Mucosa of descending colon (tissue), 3 donors: Measurements from ENCODE around the gene APOBR. TPM values are rescaled to one million over a fixed set of nuclear protein-coding genes. Genes with fewer than 3 reads are reported as not detected.
A peak's percentile ranks its signal among the peaks of the same experiment; 100 is the strongest.
"Not testable (repeated sequence)": the region's sequence is repeated elsewhere in the genome, so short reads cannot be mapped to it uniquely, and the experiment has no call there.

ENCODE experiments used
- ATAC-seq: fragments of 200-7000 bp; cut with Tn5 transposase; one replicate; pipeline ENCODE4 v1.9.1; 2020; ENCODE audit warnings: mild to moderate bottlenecking, moderate library complexity
- DNase-seq, 3 donors: peaks; one replicate each; pipeline ENCODE4 v3.0.0-alpha.2; 2020
- H3K36me3 ChIP-seq: fragments of 200-600 bp; one replicate; pipeline ENCODE4 v1.8.0; 2021; ENCODE audit warnings: low read depth, mild to moderate bottlenecking
- H3K4me1 ChIP-seq: fragments of 200-600 bp; one replicate; pipeline ENCODE4 v1.8.0; 2021; ENCODE audit warnings: low read depth, mild to moderate bottlenecking
- H3K4me3 ChIP-seq: fragments of 200-600 bp; one replicate; pipeline ENCODE4 v1.8.0; 2021; ENCODE audit warnings: mild to moderate bottlenecking
- H3K9me3 ChIP-seq: fragments of 200-600 bp; one replicate; pipeline ENCODE4 v1.8.0; 2021; ENCODE audit warnings: mild to moderate bottlenecking
- intact Hi-C, 2 donors: fragments of 100-400 bp; cut with DNase I in 1 of 2; cut with micrococcal nuclease in 1 of 2; formaldehyde crosslinking; loops; one replicate each; pipeline versions ENCODE4 v1.11.0 to v1.11.1; 2022; cut with DNase I, micrococcal nuclease
- total RNA-seq, 3 donors: library from RNA; stranded (reverse); fragmentation: NEBNext Ultra II Directional in 2 of 3; extraction: Animal tissue kit (Norgen Biotek cat#: 25700) in 2 of 3; gene quantifications; one replicate each; pipeline versions ENCODE4 v1.2.1 to v1.2.4, GENCODE V29; 2021 to 2023
- TF ChIP-seq, protein P1 (sequence below): fragments of 200-600 bp; IDR thresholded peaks from one replicate; pipeline ENCODE4 v1.8.0; 2022; ENCODE audit warnings: antibody characterized with exemption, mild to moderate bottlenecking
- donor health status: DM: no; HTN: no; CAD: no; lungs with moderate emphysema.
- donor health status: DM: no; HTN: no; CAD: no.
- donor health status: DM: no; HTN: yes; CAD: no.

APOBR gene
- total RNA-seq, 3 donors from 2014 or later, result 28.8 to 65.4 (median 57.2) TPM

DNA sequence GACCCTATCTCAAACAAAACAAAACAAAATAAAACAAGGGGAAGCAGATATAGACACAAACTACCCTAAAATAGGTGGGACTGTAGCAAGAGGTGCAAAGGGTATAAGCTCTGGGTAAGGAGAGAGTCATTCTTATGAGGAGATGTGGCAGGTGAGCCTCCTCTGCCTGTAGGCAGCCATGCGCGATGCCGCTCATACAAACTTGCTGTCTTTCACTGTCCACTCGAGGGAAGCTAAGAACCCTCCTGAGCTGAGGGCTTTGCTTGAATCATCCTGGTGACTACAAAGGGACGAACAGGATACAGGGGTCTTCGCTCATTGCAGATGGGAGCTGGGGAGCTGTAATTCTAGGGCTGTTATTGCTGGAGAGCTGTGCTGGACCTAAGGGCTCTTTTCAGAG, 27.0 kb downstream of the APOBR start:
- ATAC-seq (no peak), DNase-seq (no peak)
- Histone ChIP-seq H3K36me3 (no peaks in the 10 kb centered on the region), H3K4me1 (no peaks in the 10 kb centered on the region), H3K4me3 (no peak overlapping the region), H3K9me3 (no peaks in the 10 kb centered on the region)
- intact Hi-C loops, result no loop called here
- TF ChIP-seq, protein P1, sequence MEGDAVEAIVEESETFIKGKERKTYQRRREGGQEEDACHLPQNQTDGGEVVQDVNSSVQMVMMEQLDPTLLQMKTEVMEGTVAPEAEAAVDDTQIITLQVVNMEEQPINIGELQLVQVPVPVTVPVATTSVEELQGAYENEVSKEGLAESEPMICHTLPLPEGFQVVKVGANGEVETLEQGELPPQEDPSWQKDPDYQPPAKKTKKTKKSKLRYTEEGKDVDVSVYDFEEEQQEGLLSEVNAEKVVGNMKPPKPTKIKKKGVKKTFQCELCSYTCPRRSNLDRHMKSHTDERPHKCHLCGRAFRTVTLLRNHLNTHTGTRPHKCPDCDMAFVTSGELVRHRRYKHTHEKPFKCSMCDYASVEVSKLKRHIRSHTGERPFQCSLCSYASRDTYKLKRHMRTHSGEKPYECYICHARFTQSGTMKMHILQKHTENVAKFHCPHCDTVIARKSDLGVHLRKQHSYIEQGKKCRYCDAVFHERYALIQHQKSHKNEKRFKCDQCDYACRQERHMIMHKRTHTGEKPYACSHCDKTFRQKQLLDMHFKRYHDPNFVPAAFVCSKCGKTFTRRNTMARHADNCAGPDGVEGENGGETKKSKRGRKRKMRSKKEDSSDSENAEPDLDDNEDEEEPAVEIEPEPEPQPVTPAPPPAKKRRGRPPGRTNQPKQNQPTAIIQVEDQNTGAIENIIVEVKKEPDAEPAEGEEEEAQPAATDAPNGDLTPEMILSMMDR, result no peak

DNA sequence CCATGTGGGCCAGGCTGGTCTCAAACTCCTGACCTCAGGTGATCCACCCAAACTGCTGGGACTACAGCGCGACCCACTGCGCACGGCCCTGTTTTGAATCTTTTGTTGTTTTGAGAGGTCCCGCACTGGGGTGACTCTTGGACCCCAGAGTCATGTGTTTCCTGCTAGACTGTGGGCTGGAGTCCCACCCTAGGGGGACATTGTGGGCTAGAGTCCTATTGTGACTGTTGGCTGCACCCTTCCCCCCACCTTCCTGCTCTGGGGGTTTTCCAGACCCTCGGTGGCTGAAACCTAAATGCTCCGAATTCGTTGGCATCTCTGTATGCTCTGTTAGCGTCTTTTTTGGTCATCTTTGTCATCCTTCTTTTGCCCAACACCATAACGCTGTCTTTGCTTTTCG, 28.3 kb downstream of the APOBR start:
- Histone ChIP-seq H3K36me3 (no peaks in the 10 kb centered on the region), H3K4me1 (no peaks in the 10 kb centered on the region), H3K9me3 (no peaks in the 10 kb centered on the region), H3K4me3 (no peak overlapping the region)
- ATAC-seq (no peak), DNase-seq (no peak)
- intact Hi-C loops, result no loop called here
- TF ChIP-seq, protein P1, result no peak

DNA sequence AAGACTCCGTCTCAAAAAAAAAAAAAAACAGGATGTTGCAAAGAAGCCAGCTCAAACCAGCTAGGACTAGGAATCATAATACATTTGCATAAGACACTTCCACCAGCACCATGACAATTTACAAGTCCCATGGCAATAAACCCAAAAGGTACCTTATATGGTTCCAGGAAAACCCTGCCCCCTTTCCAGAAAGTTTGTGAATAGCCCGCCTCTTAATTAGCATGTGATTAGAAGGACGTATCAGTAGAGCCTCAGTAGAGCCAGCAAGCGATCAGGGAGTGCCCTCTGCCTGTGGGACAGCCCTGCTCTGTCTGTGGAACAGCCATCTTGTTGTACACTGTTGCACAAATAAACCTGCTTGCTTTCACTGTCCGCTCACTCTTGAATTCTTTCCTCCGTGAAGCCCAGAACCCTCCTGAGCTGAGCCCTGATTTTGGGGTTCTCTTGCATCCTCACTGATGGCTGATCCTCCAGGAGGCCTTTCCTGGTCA, 30.3 kb downstream of the APOBR start:
- Histone ChIP-seq H3K9me3 (no peaks in the 10 kb centered on the region), H3K4me1 (no peaks in the 10 kb centered on the region), H3K36me3 (no peaks in the 10 kb centered on the region), H3K4me3 (no peak overlapping the region)
- intact Hi-C loops, result no loop called here
- ATAC-seq (peak; percentile 73), DNase-seq (no peak)
- TF ChIP-seq, protein P1, result no peak

DNA sequence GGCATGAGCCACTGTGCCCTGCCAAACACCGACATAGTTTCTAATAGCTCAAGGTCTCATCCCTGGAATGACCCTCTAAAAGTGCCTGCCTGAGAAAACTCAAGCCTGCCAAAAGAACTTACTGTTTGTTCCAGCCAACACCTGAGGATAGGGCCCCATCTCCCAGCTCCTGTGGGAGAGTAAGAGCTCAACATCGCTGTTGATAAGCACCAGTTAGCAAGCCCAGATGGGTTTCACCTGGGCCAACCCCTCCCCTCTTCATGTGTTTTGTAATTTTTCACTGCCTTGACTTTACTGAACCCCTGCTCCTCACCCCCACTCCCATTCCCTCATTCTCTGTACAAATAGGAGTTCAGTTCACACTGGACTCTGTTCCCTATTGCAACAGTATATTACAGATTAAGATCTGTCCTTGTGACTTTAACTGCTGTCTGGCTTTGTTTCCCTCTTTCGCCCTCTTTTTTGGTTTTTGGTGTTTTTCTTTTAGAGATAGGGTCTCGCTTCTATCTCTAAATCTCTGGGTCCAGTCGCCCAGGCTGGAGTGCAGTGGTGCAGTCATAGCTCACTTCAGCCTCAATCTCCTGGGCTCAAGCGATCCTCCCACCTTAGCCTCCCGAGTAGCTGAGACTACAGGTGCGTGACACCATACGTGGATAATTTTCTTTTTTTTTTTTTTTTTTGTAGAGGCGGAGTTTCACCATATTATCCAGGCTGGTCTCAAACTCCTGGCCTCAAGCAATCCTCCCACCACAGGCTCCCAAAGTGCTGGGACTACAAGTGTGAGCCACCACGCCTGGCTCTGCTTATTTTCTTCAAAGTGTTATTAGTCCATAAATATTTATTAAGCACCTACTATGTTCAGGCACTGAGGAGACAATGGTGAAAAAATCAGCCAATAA, 32.0 kb downstream of the APOBR start:
- H3K9me3 ChIP-seq, result no peaks in the 10 kb centered on the region
- no peak for DNase-seq
- peak; percentile 76 for ATAC-seq

DNA sequence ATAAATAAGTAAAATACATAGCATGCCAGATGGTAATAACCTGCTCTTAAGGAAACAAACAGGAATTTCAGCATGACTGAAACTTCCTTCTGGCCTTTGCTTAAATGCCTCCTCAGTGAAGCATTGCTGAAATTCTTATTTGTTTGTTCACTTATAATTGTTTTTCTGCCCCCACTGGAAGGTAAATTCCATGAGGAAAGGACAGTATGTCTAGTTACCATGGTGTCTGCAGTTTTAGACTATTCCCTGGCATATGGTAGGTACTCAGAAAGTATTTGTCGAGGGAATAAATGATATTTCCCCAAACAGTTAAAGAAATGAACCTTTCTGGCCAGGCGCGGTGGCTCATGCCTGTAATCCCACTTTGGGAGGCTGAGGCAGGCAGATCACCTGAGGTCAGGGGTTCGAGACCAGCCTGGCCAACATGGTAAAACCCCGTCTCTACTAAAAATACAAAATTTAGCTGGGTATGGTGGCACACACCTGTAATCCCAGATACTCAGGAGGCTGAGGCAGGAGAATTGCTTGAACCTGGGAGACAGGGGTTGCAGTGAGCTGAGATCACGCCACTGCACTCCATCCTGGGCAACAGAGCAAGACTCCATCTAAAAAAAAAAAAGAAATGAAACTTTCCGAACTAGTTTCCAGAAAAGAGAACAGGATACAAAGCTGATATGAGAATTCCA, 32.8 kb downstream of the APOBR start:
- intact Hi-C loops, result not testable (repeated sequence)

More for the DNA sequence above, 32.0 kb downstream of the APOBR start:
- TF ChIP-seq, protein P1, result no peak
- Histone ChIP-seq H3K4me1 (no peaks in the 10 kb centered on the region), H3K4me3 (no peak overlapping the region), H3K36me3 (no peaks in the 10 kb centered on the region)
- intact Hi-C loops, result no loop called here

DNA sequence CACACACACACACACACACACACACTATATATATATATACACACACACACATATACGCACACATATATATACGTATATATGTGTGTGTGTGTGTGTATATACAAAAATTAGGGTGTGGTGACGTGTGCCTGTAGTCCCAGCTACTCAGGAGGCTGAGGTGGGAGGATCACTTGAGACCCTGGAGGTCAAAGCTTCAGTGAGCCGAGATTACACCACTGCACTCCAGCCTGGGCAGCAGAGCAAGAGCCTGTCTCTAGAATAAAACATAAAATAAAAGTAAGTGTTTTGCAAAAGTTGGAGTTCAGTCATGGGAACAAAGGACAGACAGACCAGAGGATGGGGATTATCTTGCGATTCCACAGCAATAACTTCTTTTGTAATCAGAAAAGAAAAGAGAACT, 33.5 kb downstream of the APOBR start:
- intact Hi-C loops, result no loop called here
- no peak for ATAC-seq

More for the DNA sequence above, 32.8 kb downstream of the APOBR start:
- DNase-seq, ATAC-seq, H3K4me3 ChIP-seq, H3K4me1 ChIP-seq, H3K36me3 ChIP-seq, H3K9me3 ChIP-seq: not testable (repeated sequence)

More for the DNA sequence above, 33.5 kb downstream of the APOBR start:
- peaks cover 11% of the 10 kb centered on the region for H3K4me1 ChIP-seq
- no peaks in the 10 kb centered on the region for H3K9me3 ChIP-seq
- TF ChIP-seq, protein P1, result no peak
- no peaks in the 10 kb centered on the region for H3K36me3 ChIP-seq
- no peak for DNase-seq
- H3K4me3 ChIP-seq, result no peak overlapping the region
